H1 (cell line): ENCODE measurements around the gene DCBLD2.

Source experiments
- BRCA1 ChIP-seq: IDR thresholded peaks from 2 replicates; pipeline ENCODE4 v1.6.1; 2012; ENCODE audit warnings: low read depth, low read length, improper control_type of control experiment
- CEBPB ChIP-seq: IDR thresholded peaks from 2 replicates; pipeline ENCODE4 v1.6.1; 2012; ENCODE audit warnings: low read depth, low read length
- CTCF ChIP-seq, 3 experiments: IDR thresholded peaks; 1 replicate in 2 of 3; 2 replicates in 1 of 3; pipeline versions ENCODE4 v1.5.1 to v1.6.1; 2011; ENCODE audit warnings: low read length in 3 of 3, mild to moderate bottlenecking in 3 of 3, inconsistent platforms in 2 of 3, low read depth in 1 of 3, moderate library complexity in 1 of 3; ENCODE audit not compliant: insufficient read depth in 1 of 3; ENCODE audit errors: control extremely low read depth in 1 of 3
- POLR2A ChIP-seq, 2 experiments: IDR thresholded peaks; 1 replicate in 1 of 2; 2 replicates in 1 of 2; pipeline ENCODE4 v1.6.1; 2011; ENCODE audit warnings: low read depth in 2 of 2, low read length in 2 of 2, mild to moderate bottlenecking in 2 of 2; ENCODE audit errors: control extremely low read depth in 1 of 2
- POLR2AphosphoS5 ChIP-seq: IDR thresholded peaks from 2 replicates; pipeline ENCODE4 v1.6.1; 2011; ENCODE audit warnings: low read depth, low read length
- SP1 ChIP-seq: IDR thresholded peaks from 2 replicates; pipeline ENCODE4 v1.6.1; 2011; ENCODE audit warnings: low read depth, low read length
- SUZ12 ChIP-seq: fragments of 200-600 bp; sonication (generic); IDR thresholded peaks from 2 replicates; pipeline ENCODE4 v1.6.1; 2012; ENCODE audit warnings: mild to moderate bottlenecking, inconsistent platforms, low read length, moderate library complexity, mixed read lengths
- USF2 ChIP-seq: IDR thresholded peaks from 2 replicates; pipeline ENCODE4 v1.6.1; 2011; ENCODE audit warnings: low read length, improper control_type of control experiment

GRCh38 chr3:98775459-98776139 is 125.9 kb downstream of the DCBLD2 start:
- TF ChIP-seq CTCF (IDR thresholded peaks at IDR 0.05; ENCODE audit: control extremely low read depth in 1 of 3, insufficient read depth in 1 of 3, low read depth in 1 of 3, low read length in 3 of 3) (no peak), POLR2A (IDR thresholded peaks at IDR 0.05; ENCODE audit: control extremely low read depth in 1 of 2, low read depth in 2 of 2, low read length in 2 of 2) (no peak), USF2 (no peak), POLR2AphosphoS5 (no peak), CEBPB (no peak), SP1 (no peak), SUZ12 (no peak), BRCA1 (no peak)
